ENCODE results near the gene FAM171A1.
"Not testable (repeated sequence)": the region's sequence is repeated elsewhere in the genome, so short reads cannot be mapped to it uniquely, and the experiment has no call there.

FAM171A1 gene

GRCh38 chr10:15370856-15371701, at the start of gene FAM171A1:
Gene FAM171A1 (minus strand): TSS chr10:15371289. CDS start chr10:15371052, 237 bp downstream.
- Histone ChIP-seq H3K36me3 (ENCODE audit: insufficient read depth, low read length) (no peaks in the 10 kb centered on the region), H2AFZ (ENCODE audit: low read length, unreplicated experiment) (peak within 1 kb of the TSS; percentile 83), H3K4me1 (ENCODE audit: control insufficient read depth, insufficient read depth, low read length, unreplicated experiment) (peaks cover 8% of the 10 kb centered on the region), H3K4me3 (ENCODE audit: low read depth, low read length) (peak within 1 kb of the TSS; percentile 92), H3K79me2 (ENCODE audit: control insufficient read depth, insufficient read depth, low read length, unreplicated experiment) (peaks cover 29% of the 10 kb centered on the region), H3K27me3 (ENCODE audit: insufficient read depth, low read length) (no peaks in the 10 kb centered on the region), H3K27ac (ENCODE audit: low read depth, low read length) (no peak within 1 kb of the TSS)

GRCh38 chr10:15420858-15421257, 49.8 kb upstream of the FAM171A1 start:
- H3K27me3 ChIP-seq (ENCODE audit: insufficient read depth, low read length): peaks cover 5% of the 10 kb centered on the region; the same call in 1 of the 2 replicates
- H3K79me2 ChIP-seq (ENCODE audit: control insufficient read depth, insufficient read depth, low read length, unreplicated experiment): no peaks in the 10 kb centered on the region
- no peak overlapping the region for H3K4me3 ChIP-seq (ENCODE audit: low read depth, low read length)
- H2AFZ ChIP-seq (ENCODE audit: low read length, unreplicated experiment): no peak overlapping the region
- H3K36me3 ChIP-seq (ENCODE audit: insufficient read depth, low read length): no peaks in the 10 kb centered on the region
- H3K4me1 ChIP-seq (ENCODE audit: control insufficient read depth, insufficient read depth, low read length, unreplicated experiment): no peaks in the 10 kb centered on the region
- no peak overlapping the region for H3K27ac ChIP-seq (ENCODE audit: low read depth, low read length)

GRCh38 chr10:15419279-15419874, 48.3 kb upstream of the FAM171A1 start:
- no peak overlapping the region for H2AFZ ChIP-seq (ENCODE audit: low read length, unreplicated experiment)
- H3K27me3 ChIP-seq (ENCODE audit: insufficient read depth, low read length): peaks cover 5% of the 10 kb centered on the region; the same call in 1 of the 2 replicates
- H3K4me1 ChIP-seq (ENCODE audit: control insufficient read depth, insufficient read depth, low read length, unreplicated experiment): no peaks in the 10 kb centered on the region
- H3K79me2 ChIP-seq (ENCODE audit: control insufficient read depth, insufficient read depth, low read length, unreplicated experiment): no peaks in the 10 kb centered on the region
- H3K27ac ChIP-seq (ENCODE audit: low read depth, low read length): no peak overlapping the region
- H3K4me3 ChIP-seq (ENCODE audit: low read depth, low read length): no peak overlapping the region
- no peaks in the 10 kb centered on the region for H3K36me3 ChIP-seq (ENCODE audit: insufficient read depth, low read length)

GRCh38 chr10:15416034-15416433, 44.9 kb upstream of the FAM171A1 start:
- Histone ChIP-seq H3K79me2 (ENCODE audit: control insufficient read depth, insufficient read depth, low read length, unreplicated experiment) (no peaks in the 10 kb centered on the region), H2AFZ (ENCODE audit: low read length, unreplicated experiment) (no peak overlapping the region), H3K27ac (ENCODE audit: low read depth, low read length) (no peak overlapping the region), H3K27me3 (ENCODE audit: insufficient read depth, low read length) (peaks cover 2% of the 10 kb centered on the region; the same call in 1 of the 2 replicates), H3K4me1 (ENCODE audit: control insufficient read depth, insufficient read depth, low read length, unreplicated experiment) (no peaks in the 10 kb centered on the region), H3K4me3 (ENCODE audit: low read depth, low read length) (no peak overlapping the region), H3K36me3 (ENCODE audit: insufficient read depth, low read length) (no peaks in the 10 kb centered on the region)

- Histone ChIP-seq H2AFZ (ENCODE audit: low read length, unreplicated experiment) (no peak overlapping the region), H3K36me3 (ENCODE audit: insufficient read depth, low read length) (no peaks in the 10 kb centered on the region), H3K79me2 (ENCODE audit: control insufficient read depth, insufficient read depth, low read length, unreplicated experiment) (no peaks in the 10 kb centered on the region), H3K4me3 (ENCODE audit: low read depth, low read length) (no peak overlapping the region), H3K27me3 (ENCODE audit: insufficient read depth, low read length) (0 out of 2 replicates have a peak, but pooled peaks cover 3% of the 10 kb centered on the region), H3K4me1 (ENCODE audit: control insufficient read depth, insufficient read depth, low read length, unreplicated experiment) (no peaks in the 10 kb centered on the region), H3K27ac (ENCODE audit: low read depth, low read length) (no peak overlapping the region)
Measured at GRCh38 chr10:15411010-15411409, 39.9 kb upstream of the FAM171A1 start.

- not testable (repeated sequence) for H3K36me3 ChIP-seq (ENCODE audit: insufficient read depth, low read length); H3K27ac ChIP-seq (ENCODE audit: low read depth, low read length); H3K27me3 ChIP-seq (ENCODE audit: insufficient read depth, low read length); H2AFZ ChIP-seq (ENCODE audit: low read length, unreplicated experiment); H3K4me3 ChIP-seq (ENCODE audit: low read depth, low read length); H3K4me1 ChIP-seq (ENCODE audit: control insufficient read depth, insufficient read depth, low read length, unreplicated experiment); H3K79me2 ChIP-seq (ENCODE audit: control insufficient read depth, insufficient read depth, low read length, unreplicated experiment)
Measured at GRCh38 chr10:15409350-15409749, 38.3 kb upstream of the FAM171A1 start.

- Histone ChIP-seq H3K79me2 (ENCODE audit: control insufficient read depth, insufficient read depth, low read length, unreplicated experiment) (no peaks in the 10 kb centered on the region), H3K4me1 (ENCODE audit: control insufficient read depth, insufficient read depth, low read length, unreplicated experiment) (no peaks in the 10 kb centered on the region), H3K4me3 (ENCODE audit: low read depth, low read length) (no peak overlapping the region), H3K27ac (ENCODE audit: low read depth, low read length) (no peak overlapping the region), H3K36me3 (ENCODE audit: insufficient read depth, low read length) (no peaks in the 10 kb centered on the region), H3K27me3 (ENCODE audit: insufficient read depth, low read length) (0 out of 2 replicates have a peak, but pooled peaks cover 7% of the 10 kb centered on the region), H2AFZ (ENCODE audit: low read length, unreplicated experiment) (no peak overlapping the region)
Measured at GRCh38 chr10:15408557-15408956, 37.5 kb upstream of the FAM171A1 start.

- H3K27ac ChIP-seq (ENCODE audit: low read depth, low read length): no peak overlapping the region
- no peaks in the 10 kb centered on the region for H3K79me2 ChIP-seq (ENCODE audit: control insufficient read depth, insufficient read depth, low read length, unreplicated experiment)
- no peak overlapping the region for H3K4me3 ChIP-seq (ENCODE audit: low read depth, low read length)
- no peaks in the 10 kb centered on the region for H3K36me3 ChIP-seq (ENCODE audit: insufficient read depth, low read length)
- peaks cover 14% of the 10 kb centered on the region; the same call in 1 of the 2 replicates for H3K27me3 ChIP-seq (ENCODE audit: insufficient read depth, low read length)
- no peak overlapping the region for H2AFZ ChIP-seq (ENCODE audit: low read length, unreplicated experiment)
- no peaks in the 10 kb centered on the region for H3K4me1 ChIP-seq (ENCODE audit: control insufficient read depth, insufficient read depth, low read length, unreplicated experiment)
Measured at GRCh38 chr10:15405319-15405718, 34.2 kb upstream of the FAM171A1 start.

- Histone ChIP-seq H3K36me3 (ENCODE audit: insufficient read depth, low read length) (no peaks in the 10 kb centered on the region), H3K4me3 (ENCODE audit: low read depth, low read length) (no peak overlapping the region), H3K4me1 (ENCODE audit: control insufficient read depth, insufficient read depth, low read length, unreplicated experiment) (no peaks in the 10 kb centered on the region), H3K27me3 (ENCODE audit: insufficient read depth, low read length) (peaks cover 11% of the 10 kb centered on the region; the same call in 1 of the 2 replicates), H3K27ac (ENCODE audit: low read depth, low read length) (no peak overlapping the region), H2AFZ (ENCODE audit: low read length, unreplicated experiment) (no peak overlapping the region), H3K79me2 (ENCODE audit: control insufficient read depth, insufficient read depth, low read length, unreplicated experiment) (no peaks in the 10 kb centered on the region)
Measured at GRCh38 chr10:15401382-15401781, 30.3 kb upstream of the FAM171A1 start.

- H3K4me3 ChIP-seq (ENCODE audit: low read depth, low read length); H3K36me3 ChIP-seq (ENCODE audit: insufficient read depth, low read length); H3K27ac ChIP-seq (ENCODE audit: low read depth, low read length); H2AFZ ChIP-seq (ENCODE audit: low read length, unreplicated experiment); H3K79me2 ChIP-seq (ENCODE audit: control insufficient read depth, insufficient read depth, low read length, unreplicated experiment); H3K4me1 ChIP-seq (ENCODE audit: control insufficient read depth, insufficient read depth, low read length, unreplicated experiment): not testable (repeated sequence)
- peaks cover 11% of the 10 kb centered on the region; the same call in 1 of the 2 replicates for H3K27me3 ChIP-seq (ENCODE audit: insufficient read depth, low read length)
Measured at GRCh38 chr10:15400461-15400860, 29.4 kb upstream of the FAM171A1 start.
